GM21390 (cell line): ENCODE measurements around the gene MT2A.

Experiments
- ATAC-seq: cut with Tn5 transposase; IDR thresholded peaks from one replicate; pipeline ENCODE4 v1.9.1; 2021; ENCODE audit not compliant: unreplicated experiment

Gene MT2A

DNA sequence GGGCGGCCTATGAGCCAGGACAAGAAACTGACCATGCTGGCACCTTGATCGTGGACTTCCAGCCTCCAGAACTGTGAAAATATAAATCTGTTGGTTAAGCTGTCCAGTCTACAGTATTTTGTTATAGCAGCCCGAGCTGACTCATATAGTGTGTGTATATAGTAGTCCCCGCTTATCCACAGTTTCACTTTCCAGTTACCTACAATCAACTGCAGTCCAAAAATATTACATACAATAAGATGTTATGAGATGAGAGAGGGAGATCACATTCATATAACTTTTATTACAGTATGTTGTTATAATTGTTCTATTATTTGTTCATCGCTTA lies 14.1 kb upstream of the MT2A start:
- ATAC-seq = no peak

DNA sequence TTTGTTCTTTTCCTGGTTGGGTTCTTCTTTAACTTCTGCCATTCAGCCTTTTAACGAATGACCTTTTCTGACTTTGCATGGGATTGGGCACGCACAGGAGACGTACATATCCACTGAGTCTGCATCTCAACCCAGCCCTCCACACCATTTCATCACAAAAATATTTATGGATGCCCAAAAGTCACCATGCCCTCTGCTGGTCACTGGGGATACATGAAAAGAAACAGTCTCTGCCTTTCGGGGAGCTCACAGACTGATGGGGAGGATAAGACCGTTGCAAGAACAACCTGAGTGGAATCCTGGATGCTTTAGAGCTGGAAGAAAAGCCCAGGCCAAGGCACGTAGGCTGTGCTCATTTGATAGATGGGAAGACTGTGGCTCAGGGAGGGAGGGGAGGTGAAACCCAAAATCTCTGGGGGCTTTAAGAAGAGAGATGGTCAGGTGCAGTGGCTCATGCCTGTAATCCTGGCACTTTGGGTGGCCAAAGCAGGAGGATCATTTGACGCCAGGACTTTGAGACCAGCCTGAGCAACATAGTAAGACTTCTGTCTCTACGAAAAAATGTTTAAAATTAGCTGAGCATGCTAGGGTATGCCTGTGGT lies 7.9 kb upstream of the MT2A start:
- ATAC-seq = no peak

DNA sequence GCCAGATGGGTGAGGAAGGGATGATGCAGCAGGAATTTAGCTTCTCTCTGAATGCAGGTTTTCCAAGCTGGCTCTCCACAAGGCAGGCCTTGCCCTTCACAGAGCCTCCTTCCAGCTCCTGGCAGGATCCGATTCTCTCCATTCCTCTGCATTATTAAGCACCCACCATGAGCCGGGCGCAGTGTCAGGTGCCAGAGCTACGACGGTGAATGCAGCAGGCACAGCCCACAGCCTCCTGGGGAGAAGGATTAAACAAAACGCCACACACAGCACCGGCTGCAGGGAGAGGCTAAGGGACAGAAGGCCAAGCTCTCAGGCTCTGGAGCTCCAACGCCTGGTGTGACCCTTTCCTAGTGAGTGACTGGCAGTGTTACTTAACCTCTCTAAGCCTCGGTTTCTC lies 7.1 kb upstream of the MT2A start:
- ATAC-seq = no peak

DNA sequence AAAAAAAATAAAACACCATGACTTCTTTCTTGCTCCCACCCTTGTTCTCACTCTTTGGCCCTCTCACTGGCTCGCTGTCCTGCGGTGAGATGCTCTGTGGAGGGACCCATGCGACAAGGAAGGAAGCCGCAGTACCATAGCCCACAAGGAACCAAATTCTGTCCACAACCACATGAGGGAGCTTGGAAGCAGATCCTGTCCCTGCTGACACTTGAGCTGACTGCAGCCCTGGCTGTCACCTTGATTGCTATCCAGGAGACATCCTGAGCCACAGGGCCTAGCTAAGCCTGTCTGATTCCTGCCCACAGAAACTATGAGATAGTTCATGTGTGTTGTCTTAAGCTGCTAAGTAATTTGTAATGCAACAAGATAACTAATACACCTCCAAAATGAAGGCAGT lies 4.8 kb upstream of the MT2A start:
- ATAC-seq = no peak

DNA sequence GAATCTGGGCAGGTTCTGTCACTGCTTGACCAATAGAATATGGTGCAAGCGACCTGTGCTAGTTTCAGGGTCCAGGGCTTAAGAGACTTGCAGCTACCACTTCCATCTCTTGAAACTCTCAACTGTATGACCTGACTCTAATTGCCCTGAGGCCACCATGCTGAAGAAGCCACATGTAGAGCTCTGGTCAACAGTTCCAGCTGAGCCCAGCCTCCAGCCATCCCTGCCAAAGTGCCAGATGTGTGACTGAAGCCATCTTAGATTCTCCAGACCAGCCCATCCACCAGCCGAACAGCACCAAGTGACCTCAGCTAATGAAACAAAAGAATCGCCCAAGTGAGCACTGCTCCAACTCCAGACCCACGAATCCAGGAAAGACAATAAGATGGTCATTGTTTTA lies 3.4 kb upstream of the MT2A start:
- ATAC-seq = no peak

DNA sequence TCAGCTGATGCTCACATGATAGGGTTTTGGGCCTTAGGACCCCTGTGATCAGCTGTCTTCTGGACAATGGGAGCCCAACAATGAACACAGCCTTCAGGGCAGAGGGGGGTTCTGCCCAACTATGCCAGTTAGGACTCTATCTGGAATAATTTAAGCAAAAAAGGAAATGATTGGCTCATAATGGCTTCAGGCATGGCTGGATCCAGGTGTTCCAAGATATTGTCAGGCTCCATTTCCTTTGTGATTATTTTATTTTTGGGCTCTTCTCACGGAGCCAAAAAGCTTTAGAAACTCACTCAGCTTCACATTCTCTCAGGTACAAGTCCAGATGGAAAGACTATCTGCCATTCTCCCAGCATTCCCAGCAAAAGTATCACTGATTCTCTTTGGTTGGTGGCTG lies 2.9 kb upstream of the MT2A start:
- no peak for ATAC-seq

DNA sequence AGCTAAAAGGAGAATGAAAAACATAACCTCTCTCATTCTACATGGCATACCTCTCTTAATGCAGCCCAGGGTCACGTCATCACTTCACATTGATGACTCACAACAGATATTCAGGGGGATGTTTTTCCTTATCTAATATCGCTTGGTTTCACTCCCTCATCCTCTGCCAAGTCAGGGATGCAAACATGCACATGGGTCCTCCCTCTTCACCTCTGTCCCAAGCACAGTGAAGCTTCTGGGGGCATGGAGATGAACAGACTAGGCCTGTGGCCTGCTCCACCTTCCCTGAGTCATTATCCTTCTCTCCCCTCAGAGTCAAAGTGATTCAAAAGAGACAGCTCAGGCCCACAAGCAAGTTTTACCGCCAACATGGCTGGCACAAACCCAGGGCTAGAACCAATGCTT lies 2.3 kb upstream of the MT2A start:
- no peak for ATAC-seq

DNA sequence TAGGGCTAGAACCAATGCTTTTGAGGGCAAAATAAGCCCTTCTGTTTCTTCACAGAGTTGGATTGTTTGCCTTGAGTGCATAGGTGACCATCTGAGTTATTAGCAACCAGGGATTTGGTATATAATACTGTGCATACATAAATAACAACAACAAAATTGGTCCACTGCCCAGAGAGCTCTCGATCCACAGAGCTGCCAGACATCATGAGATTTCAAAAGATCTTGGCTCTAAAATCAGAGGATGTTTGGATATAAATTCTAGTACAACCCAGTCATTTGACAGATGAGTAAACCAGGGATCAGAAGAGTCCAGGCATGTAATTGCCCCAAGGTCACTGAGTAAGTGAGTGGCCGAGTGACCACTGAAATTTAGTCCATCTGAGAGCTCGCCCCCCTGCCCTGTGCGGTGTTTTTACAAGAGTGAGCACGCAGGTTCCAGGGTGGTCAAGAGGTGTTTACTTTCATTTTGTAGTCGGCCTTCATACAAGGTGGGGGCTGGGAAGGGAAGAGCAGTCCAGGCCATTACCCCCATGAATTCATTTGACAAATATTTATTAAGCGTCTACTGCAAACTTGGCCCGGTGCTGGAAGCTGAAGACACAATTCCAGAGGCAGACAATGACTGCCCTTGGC lies 1.8 kb upstream of the MT2A start:
- ATAC-seq = no peak

DNA sequence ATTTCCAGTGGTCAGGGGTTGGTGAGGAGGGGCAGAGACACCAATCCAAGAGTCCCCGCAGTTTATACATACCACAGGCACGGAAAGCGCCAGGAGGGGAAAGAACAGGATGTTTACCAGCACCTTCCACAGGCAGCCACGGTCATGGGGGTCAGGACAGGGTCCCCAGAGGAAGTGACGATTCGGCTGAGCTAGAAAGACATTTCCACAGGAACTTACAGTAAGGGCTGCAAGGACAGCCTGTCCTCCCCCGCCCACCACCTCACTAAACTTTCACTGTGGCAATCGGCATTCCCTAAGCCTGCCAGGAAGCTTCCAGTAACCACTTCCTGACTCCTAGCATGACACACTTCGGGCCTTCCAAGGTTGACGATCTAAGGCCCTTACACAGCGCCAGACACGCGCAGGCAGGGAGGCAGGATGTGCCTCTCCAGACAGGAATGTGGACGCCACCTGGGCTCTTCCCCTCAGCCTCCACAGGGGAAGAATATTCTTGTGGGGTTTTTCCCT lies 1.2 kb upstream of the MT2A start:
- no peak for ATAC-seq

DNA sequence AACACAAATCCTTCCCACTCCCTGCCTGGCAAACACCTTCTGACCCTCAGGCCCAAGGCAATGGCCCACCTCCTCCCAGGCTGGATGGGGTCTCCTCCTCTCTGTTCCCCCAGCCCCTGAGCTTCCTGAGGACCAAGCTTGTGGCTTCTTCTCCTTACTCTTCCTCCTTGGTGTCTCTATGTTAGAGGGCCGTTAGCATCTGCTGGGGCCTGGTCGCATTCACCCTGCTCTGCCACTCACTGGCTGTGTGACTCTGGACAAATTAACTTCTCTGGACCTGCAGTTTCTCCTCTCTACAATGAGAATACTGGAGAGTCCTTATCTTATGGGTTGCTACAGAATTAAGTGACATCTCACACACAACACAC lies 725 bp upstream of the MT2A start:
- ATAC-seq = no peak

DNA sequence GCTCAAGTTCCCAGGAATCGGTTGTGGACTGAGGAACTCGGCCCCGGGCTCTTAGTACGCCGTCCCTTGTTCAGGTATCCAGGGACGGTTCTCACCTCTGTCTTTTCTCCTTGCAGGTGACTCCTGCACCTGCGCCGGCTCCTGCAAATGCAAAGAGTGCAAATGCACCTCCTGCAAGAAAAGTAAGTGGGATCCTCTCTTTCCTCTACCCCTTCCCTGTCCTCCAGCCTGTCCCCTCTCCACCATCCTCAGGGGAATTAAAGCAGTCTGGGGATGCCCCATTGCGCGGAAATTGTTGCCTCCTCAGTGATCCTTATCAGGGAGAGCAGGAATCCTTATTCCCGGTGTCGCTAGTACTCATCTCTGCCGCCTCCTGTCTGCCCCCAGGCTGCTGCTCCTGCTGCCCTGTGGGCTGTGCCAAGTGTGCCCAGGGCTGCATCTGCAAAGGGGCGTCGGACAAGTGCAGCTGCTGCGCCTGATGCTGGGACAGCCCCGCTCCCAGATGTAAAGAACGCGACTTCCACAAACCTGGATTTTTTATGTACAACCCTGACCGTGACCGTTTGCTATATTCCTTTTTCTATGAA lies 585 bp downstream of the MT2A start:
- no peak for ATAC-seq

DNA sequence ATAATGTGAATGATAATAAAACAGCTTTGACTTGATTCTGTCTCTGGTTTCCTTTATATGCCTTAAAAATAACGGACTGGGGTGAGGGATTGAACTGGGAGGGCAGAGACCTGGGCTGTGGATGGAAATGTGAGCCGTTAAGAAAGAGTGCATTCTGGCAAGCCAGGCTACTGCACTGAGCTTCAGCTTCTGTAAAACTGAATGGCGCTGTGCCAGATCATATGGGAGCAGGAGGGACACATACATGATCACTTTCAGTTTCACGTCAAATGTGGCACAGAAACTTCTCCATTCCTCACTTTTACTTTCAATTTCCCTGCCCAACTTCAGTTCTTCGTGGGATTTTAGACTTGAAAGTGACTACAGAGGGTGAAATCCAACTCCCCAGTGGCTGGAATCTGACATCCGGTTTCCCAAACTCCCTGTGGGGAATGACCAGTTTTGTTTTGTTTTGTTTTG lies 1.1 kb downstream of the MT2A start:
- peak; percentile 45 for ATAC-seq

DNA sequence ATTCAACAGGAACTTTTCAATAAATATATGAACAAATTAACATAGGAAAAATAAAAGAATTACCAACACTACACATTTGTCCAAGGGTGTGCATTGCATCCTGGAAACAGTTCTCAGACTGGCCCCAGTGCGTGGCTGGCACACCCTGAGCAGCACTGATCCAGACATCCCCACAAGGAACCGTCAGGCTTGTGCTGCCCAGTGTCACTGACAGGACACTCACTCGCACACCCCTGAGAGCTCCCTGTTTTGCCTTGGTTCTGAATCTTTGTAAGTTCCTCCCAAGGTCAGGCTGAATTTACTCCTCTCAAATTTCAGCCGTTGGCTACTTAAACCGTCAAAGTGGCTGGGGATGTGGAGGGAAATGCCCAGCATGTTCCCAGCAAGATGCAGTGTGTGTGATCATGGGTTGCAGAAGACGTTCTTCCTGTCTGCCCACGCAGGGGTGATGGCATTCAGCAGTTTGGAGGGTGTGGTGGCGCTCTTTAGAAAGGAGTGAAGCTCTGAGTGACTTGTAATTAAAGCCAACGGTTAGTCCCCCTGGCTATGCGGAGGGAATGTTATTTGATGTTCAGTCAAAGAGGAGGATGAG lies 1.7 kb downstream of the MT2A start:
- ATAC-seq = no peak

DNA sequence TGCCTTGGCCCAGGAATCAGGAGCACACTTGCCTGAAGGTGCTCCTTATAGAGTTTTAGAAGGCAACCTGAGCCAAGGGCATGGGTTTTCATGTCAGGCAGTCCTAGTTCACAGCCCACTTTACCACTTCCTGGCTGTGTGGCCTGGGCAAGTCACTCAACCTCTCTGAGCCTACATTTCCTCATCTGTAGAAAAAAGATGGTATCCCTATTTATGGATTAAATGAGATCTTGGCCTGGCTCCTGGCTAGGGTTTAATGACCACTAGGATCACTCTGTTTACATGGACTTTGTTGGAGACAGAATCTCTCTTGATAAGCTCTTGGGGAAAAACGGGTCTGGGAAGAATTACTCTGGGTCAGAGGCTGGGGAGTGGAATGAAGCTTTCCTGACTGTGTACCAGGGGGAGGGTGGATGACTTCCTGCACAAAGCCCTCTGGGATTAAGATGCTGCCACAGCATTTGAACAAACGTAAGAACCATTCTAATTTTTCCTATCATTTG lies 2.3 kb downstream of the MT2A start:
- no peak for ATAC-seq

DNA sequence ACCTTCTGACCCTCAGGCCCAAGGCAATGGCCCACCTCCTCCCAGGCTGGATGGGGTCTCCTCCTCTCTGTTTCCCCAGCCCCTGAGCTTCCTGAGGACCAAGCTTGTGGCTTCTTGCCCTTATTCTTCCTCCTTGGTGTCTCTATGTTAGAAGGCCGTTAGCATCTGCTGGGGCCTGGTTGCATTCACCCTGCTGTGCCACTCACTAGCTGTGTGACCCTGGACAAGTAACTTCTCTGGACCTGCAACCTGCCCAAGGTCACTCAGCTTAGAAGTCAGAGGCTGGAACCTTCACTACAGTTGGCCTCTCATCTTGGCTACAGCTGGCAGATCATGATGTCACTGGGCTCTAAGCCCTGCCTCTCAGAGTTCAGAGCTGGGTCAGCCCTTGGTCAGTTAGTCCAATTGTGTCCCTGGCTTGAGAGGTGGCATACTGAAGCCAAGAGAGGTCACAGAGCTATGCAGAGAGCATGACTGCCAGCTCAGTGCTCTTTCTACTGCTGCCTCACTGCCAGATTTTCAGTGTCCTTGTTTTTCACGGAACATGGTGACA lies 3.0 kb downstream of the MT2A start:
- ATAC-seq = no peak

DNA sequence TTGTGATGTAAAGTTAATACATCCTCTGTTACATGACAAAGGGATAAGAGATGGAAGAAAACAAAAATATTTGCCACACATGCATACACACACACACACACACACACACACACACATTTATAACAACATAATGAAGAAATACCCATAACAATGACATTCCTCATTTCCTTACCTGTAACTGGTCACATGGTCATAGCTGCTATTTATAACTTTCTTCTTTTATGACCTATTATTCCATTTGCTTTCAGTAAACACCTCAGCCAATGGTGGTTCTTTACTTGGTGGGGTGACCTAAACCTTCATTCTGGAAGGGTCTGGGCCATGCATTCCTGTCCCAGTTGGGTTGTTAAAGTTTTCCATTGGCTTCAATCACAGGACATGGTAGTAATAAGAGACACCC lies 5.3 kb downstream of the MT2A start:
- no peak for ATAC-seq

DNA sequence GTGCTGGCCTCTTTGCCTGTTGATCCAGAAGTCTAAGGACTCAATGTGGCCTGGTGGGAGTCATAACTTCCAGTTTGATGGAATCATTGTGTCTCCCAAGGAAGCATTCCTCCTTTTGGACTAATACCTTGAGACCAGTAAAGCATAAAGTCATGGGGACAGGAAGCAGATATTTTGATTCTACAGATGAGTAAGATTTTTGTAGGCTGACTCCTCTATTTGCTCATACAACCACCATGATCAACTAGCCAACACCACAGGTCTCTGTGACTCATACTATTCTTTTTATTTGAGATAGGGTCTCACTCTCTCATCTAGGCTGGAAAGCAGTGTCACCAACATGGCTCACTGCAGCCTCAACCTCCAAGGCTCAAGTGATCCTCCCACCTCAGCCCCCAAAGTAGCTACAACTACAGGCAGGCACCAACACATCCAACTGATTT lies 6.2 kb downstream of the MT2A start:
- ATAC-seq = no peak

DNA sequence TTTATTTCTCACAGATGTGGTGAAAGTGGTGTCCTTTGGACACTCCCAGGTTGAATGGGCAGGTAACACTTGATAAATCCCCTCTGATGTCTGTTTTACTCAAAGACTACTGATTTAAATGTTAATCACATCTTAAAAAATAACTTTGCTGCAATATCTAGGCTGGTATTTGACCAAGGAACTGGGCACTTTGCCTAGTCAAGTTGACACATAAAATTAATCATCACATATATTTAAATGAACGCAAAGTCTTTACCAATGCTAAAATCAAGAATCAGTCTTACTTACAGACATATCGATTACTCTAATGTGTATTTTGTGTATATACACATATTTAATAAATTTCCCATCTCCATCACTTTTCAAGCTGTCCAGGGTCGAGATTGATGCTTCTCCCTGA lies 7.0 kb downstream of the MT2A start:
- ATAC-seq = no peak

DNA sequence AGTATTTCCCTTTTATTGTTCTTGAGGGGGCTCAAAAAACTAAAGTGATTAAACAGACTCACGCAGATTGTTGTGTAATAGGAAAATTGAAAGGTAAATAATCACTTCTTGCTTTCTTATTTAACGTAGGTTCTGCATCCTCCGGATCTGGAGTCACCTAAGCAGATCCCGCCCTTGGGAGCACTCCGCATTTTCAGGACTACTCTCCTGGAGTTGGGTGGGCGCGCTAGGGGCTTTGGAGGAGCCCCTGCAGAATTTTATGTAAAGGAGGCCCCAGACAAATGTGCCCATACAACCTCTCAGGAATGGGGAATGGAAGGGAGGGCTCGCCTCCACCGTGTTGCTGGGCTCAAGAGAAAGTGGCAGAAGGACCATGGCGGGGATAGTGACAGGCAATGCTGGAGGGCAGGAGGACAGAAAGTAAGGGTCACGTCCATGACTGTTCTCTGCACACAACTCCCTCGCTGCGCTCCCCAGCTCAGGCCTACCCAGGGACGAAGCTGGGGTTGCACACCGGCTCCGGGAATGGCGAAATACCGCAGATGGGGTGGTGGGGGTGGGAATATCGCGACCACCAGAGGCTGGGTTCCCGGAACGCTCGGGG lies 8.3 kb downstream of the MT2A start:
- no peak for ATAC-seq

DNA sequence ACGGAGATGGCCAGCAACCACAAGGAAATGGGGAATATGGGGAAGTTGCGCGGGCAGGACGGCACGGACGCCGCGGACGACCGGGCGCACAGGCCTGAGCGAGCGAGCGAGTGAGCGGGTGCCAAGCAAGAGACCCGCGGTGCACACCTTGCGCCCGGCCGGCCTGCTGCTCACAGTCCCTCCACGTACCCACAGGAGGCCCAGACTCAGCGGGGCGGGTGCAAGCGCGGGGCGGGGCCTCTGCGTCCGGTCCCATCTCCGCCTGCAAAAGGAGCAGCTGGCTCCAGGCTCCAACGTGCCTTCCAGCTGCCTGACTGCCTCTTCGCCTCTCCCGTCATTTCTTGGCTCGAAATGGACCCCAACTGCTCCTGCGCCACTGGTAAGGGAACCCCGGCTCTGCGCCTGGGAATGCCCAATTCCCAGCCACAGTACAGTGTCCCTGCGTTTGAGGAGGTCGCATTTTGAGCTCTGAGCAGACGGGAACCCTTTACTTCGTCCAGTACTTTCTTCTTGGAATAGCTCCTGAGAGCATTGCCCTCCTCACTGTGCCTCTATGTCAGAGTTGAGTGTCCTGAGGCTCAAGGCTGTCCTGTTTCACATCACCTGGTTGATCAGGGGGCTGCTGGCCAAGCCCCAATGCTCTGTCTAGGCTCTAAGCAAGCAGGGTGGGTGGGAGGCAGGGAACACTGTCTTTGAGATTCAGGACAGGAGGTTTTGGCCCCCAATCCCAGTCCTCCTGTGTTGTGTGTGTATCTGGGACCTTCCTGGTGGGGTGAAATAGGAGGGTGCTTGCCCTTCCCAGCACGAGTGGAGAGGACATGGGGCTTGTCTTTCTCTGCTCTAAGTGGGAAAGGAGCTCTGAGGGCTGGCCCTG lies 9.1 kb downstream of the MT2A start:
- no peak for ATAC-seq
